Measurements from ENCODE around the gene SPARCL1. TPM values are rescaled to one million over a fixed set of nuclear protein-coding genes. Genes with fewer than 3 reads are reported as not detected.

The SPARCL1 gene
- polyA plus RNA-seq, 1 donor (not counting 4 experiments of a cell fraction or from before 2014, with no cell fraction given), result not detected

GRCh38 chr4:87540146-87541058 is 11.2 kb upstream of the SPARCL1 start:
- no peaks in the 10 kb centered on the region for H3K9me1 ChIP-seq (ENCODE audit: control insufficient read depth, extremely low read depth, insufficient read depth, low read length)
- H4K20me1 ChIP-seq (ENCODE audit: control insufficient read depth, extremely low read depth, insufficient read depth, low read length), result no peaks in the 10 kb centered on the region
- H3K4me1 ChIP-seq (ENCODE audit: control insufficient read depth, extremely low read depth, insufficient read depth, low read length), result no peaks in the 10 kb centered on the region
- no peak for FAIRE-seq
- no peaks in the 10 kb centered on the region for H3K79me2 ChIP-seq (ENCODE audit: control insufficient read depth, insufficient read depth, low read length)
- H3K9me3 ChIP-seq (ENCODE audit: control insufficient read depth, low read depth, low read length), result no peaks in the 10 kb centered on the region
- no peak overlapping the region for H2AFZ ChIP-seq (ENCODE audit: control insufficient read depth, low read length)
- no peak overlapping the region for H3K4me2 ChIP-seq (ENCODE audit: control insufficient read depth, extremely low read depth, insufficient read depth, low read depth, low read length)
- no peak for TF ChIP-seq EZH2 (IDR thresholded peaks at IDR 0.05; ENCODE audit: low read length)
- TF ChIP-seq CTCF (optimal IDR thresholded peaks at IDR 0.05 in 1 of 3, IDR thresholded peaks at IDR 0.05 in 1 of 3, conservative IDR thresholded peaks at IDR 0.05 in 1 of 3; ENCODE audit: extremely low read depth in 1 of 3, insufficient read depth in 2 of 3, low read length in 3 of 3), result no peak
- no peaks in the 10 kb centered on the region for H3K36me3 ChIP-seq (ENCODE audit: control insufficient read depth in 2 of 2, extremely low read depth in 1 of 2, insufficient read depth in 2 of 2, low read length in 2 of 2)
- H3K4me3 ChIP-seq (ENCODE audit: control insufficient read depth in 2 of 3, extremely low read depth in 1 of 3, insufficient read depth in 2 of 3, low read depth in 1 of 3, low read length in 3 of 3), result no peak overlapping the region
- dilution Hi-C loops (cut with MboI; ENCODE audit: extremely low pct_ligation_motif_present, low sequenced_read_pairs), result no loop called here
- H3K27ac ChIP-seq (ENCODE audit: control insufficient read depth, insufficient read depth, low read length), result no peak overlapping the region
- no peaks in the 10 kb centered on the region for H3K27me3 ChIP-seq (ENCODE audit: control insufficient read depth, extremely low read depth, insufficient read depth, low read length)
- DNase-seq (ENCODE audit: low read depth, low spot score), result no peak
- H3K9ac ChIP-seq (ENCODE audit: control insufficient read depth, extremely low read depth, insufficient read depth, low read length), result no peak overlapping the region

GRCh38 chr4:87532907-87533306 is 3.7 kb upstream of the SPARCL1 start:
- Histone ChIP-seq H3K9ac (ENCODE audit: control insufficient read depth, extremely low read depth, insufficient read depth, low read length) (no peak overlapping the region), H2AFZ (ENCODE audit: control insufficient read depth, low read length) (no peak overlapping the region), H3K9me1 (ENCODE audit: control insufficient read depth, extremely low read depth, insufficient read depth, low read length) (no peaks in the 10 kb centered on the region), H3K4me3 (ENCODE audit: control insufficient read depth in 2 of 3, extremely low read depth in 1 of 3, insufficient read depth in 2 of 3, low read depth in 1 of 3, low read length in 3 of 3) (no peak overlapping the region), H3K27ac (ENCODE audit: control insufficient read depth, insufficient read depth, low read length) (no peak overlapping the region), H3K79me2 (ENCODE audit: control insufficient read depth, insufficient read depth, low read length) (no peaks in the 10 kb centered on the region), H3K4me1 (ENCODE audit: control insufficient read depth, extremely low read depth, insufficient read depth, low read length) (peaks cover 6% of the 10 kb centered on the region), H3K9me3 (ENCODE audit: control insufficient read depth, low read depth, low read length) (no peaks in the 10 kb centered on the region), H4K20me1 (ENCODE audit: control insufficient read depth, extremely low read depth, insufficient read depth, low read length) (no peaks in the 10 kb centered on the region), H3K27me3 (ENCODE audit: control insufficient read depth, extremely low read depth, insufficient read depth, low read length) (no peaks in the 10 kb centered on the region), H3K36me3 (ENCODE audit: control insufficient read depth in 2 of 2, extremely low read depth in 1 of 2, insufficient read depth in 2 of 2, low read length in 2 of 2) (no peaks in the 10 kb centered on the region), H3K4me2 (ENCODE audit: control insufficient read depth, extremely low read depth, insufficient read depth, low read depth, low read length) (no peak overlapping the region)
- dilution Hi-C loops (cut with MboI; ENCODE audit: extremely low pct_ligation_motif_present, low sequenced_read_pairs), result no loop called here
- DNase-seq (ENCODE audit: low read depth, low spot score) (no peak), FAIRE-seq (no peak)
- TF ChIP-seq EZH2 (IDR thresholded peaks at IDR 0.05; ENCODE audit: low read length), result no peak
- no peak for TF ChIP-seq CTCF (optimal IDR thresholded peaks at IDR 0.05 in 1 of 3, IDR thresholded peaks at IDR 0.05 in 1 of 3, conservative IDR thresholded peaks at IDR 0.05 in 1 of 3; ENCODE audit: extremely low read depth in 1 of 3, insufficient read depth in 2 of 3, low read length in 3 of 3)
